Neural progenitor cell (in vitro differentiated cells): ENCODE measurements around the gene PRKCSH.

Experiments
- CTCF ChIP-seq: fragments of 200-600 bp; sonication (generic); IDR thresholded peaks from 2 replicates; pipeline ENCODE4 v1.5.1; 2017; ENCODE audit warnings: antibody characterized with exemption, mild to moderate bottlenecking
- EZH2 ChIP-seq: fragments of 200-600 bp; sonication (generic); IDR thresholded peaks from 2 replicates; pipeline ENCODE4 v1.6.1; 2017; ENCODE audit warnings: antibody characterized with exemption, mild to moderate bottlenecking, moderate library complexity
- EZH2phosphoT487 ChIP-seq: fragments of 200-600 bp; sonication (generic); IDR thresholded peaks from 2 replicates; pipeline ENCODE4 v1.6.1; 2017; ENCODE audit warnings: antibody characterized with exemption

- TF ChIP-seq EZH2 = no peak
- TF ChIP-seq EZH2phosphoT487 = no peak
- TF ChIP-seq CTCF = peak; percentile 44
Measured at GRCh38 chr19:11452620-11453310, 17.3 kb downstream of the PRKCSH start.
